Activated CD8-positive, alpha-beta memory T cell treated with anti-CD3 and anti-CD28 coated beads, Interleukin-2, amount 50 U/mL, for 24 hours (primary cell): ENCODE measurements around the gene DSP.

Experiments
- DNase-seq: peaks from one replicate; pipeline ENCODE4 v3.0.0-alpha.2; 2020; ENCODE audit errors: extremely low read depth

DSP gene

DNA sequence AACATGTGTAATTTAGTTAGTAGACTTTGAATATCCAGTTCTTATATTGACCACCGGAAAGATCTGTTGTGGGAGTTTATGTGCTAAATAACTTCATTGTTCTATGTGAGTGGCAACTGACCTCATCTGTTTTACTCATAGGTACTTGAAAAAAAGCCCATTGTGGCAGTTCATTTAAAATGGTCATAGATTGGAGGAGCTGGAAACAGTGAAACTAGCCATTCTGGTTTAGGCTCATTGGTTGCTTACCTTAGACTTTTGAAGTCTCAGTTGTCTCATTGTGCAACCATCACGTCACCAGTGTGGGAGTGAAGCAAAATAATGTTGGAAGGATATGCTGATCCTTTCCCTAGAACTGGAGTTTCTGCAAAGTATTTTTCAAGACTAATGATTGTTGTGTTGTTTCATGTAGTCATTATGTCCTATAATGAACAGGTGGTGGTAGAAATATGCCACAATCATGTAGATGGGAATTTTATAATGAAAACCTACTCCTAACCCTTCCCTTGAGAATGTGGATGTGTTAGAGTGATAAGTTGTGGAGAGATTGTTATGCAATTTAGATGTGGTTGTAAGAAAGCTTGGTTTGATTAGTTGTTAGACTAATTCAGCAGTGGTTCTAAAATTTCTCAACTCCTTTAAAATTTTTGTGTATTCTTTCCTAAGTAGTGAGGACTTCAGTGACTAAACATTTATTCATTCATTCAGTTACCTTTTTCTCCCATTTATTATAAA lies 18.3 kb downstream of the DSP start:
- no peak for DNase-seq

DNA sequence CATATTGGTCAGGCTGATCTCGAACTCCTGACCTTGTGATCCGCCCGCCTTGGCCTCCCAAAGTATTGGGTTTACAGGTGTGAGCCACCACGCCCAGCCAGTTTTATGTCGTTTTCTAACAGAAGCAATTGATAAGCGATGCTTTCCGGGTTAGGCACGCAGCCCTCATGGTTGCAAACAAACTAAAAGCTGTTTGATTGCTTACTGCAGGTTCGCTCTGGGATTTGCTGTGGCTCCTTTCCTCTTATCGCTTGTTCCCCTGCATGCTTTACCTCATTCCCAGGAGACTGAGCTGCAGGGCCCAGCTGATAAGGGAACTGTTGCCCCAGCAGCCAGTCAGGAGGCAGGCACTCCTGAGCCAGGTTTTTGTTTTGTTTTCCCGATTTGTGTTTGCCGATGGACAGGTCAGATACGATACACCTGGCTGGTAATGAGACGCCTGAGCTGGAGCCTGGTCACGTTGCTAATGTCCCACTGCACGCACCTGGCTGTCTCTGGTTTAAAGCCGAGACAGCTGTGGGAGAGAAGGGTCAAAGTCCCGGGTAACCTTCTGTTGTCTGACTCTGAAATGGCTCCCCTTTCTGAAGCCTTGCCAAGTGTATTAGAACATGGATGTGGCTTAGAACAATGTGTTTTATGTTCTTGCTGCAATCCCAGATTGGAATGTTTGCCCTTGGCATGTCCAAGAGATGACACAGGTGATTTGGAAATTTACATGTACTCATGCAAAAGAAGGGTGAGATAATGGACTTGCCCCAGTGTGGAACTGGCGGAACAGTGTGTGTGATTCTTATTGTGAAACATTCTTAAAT lies 19.9 kb downstream of the DSP start:
- DNase-seq: no peak

DNA sequence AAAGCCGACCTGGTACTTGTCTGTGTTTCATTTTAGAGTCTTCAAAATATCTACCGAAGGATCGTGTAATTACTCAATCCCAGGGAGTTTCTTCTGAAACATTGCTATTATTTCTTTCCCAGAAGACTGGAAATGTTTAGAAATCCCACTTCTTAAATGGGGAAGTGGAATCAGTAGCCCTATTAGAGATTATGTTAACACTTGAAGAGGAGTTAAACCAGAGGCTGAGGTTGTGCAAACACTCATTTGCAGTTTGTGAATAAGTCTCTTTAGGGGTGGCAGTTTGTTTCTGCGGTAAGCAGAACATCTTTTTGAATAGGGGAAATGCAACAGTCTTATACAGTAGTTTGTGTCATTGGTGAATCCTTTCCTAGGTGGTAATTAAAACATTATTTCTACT lies 21.3 kb downstream of the DSP start:
- DNase-seq: no peak

DNA sequence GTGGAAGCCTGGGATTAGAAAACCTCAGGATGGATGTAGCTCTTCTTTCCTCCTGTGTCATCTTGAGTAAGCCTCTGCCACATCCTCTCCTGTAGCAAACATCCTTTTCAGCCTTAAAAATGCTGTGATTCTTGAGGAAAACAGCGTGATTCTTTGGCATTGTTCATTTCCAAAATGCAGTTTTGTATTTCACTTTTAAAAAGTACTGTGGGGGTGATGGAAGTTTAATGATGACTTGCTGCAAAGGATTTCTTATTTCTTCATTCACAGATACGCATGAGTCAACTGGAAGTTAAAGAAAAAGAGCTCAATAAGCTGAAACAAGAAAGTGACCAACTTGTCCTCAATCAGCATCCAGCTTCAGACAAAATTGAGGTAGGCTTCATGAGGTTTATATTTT lies 24.6 kb downstream of the DSP start:
- no peak for DNase-seq

DNA sequence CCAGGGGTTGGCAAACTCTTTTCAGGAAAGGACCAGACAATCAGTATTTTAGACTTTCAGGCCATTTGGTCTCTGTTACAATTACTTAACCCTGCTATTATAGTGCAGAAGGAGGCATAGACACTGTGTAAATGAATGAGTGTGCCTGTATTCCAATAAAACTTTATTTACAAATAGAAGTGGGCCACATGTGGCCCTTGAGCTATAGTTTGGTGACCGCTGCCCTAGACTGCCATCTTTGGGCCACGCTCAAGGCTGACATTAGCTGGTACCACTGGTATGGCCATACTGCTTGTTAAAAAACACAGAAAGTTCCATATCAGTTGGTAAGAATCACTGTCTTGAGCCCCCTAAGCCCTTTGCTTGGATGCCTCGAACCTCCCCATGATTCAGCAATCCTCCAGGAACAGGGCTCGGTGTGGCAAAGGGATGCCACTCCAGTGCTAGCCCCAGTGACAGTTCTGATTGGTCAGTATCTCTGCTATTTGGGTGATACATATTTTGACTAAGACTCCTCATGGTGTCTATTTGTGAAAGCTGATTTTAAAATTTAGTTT lies 25.2 kb downstream of the DSP start:
- DNase-seq: no peak

DNA sequence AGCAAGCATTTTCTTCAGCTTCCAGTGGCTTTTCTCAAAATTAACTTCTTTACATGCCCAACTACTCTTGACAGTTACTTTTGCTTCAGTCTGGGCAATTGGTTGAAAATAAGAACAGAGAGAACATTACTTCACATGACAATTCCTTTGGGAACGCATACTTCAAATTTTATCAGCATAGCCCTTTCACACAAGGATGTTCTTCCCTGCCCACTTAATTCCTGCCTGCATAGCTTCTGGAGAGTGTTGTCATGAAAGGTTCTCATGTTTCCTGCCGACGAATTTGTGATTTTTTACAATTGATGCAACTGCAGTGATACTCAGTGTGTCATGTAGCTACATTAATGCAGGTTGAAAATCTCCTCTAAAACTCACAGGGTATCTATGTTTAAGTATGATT lies 26.6 kb downstream of the DSP start:
- DNase-seq: no peak

DNA sequence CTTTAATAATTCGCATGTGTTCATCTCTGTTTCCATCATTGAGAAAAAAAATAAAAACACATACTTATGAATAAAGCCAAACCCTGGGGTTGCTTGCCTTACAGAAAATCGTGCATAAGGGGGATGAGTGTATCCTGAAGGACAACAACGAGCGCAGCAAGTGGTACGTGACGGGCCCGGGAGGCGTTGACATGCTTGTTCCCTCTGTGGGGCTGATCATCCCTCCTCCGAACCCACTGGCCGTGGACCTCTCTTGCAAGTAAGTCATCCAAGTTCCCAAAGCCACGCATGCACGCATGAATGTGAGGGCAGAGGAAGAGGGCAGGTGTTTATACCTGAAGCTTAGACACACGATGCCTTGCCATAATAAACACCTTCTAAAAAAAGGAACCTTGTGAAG lies 27.6 kb downstream of the DSP start:
- DNase-seq: no peak

DNA sequence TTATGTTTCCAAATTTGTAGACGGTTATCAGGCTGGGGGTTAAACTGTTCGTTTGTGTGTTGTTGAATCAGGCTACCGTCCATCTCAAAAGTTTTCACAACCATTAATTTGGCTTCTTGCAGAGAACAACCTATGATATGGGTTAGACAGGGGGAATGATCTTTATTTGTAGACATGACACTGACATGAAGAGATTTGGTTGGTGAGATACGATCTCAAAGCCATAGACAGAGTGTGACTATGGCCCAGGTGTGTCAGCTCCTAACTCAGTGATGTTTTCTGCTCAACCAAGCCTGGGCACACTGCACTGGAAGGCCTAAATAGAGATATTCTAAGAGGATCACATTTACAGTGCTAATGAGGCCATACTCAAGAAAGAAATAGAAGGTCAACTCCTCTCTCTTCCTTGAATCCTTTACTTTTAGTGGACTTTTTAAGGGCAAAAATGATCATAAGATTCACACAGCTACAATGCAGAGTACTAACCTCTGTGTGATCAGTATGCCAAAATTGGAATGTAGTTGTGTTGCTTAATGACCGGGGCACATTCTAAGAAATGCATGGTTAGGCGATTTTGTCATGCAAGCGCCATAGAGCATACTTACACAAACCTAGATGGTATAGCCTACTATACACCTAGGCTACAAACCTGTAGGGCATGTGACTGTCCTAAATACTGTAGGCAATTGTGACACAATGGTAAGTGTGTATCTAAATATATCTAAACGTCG lies 30.9 kb downstream of the DSP start:
- no peak for DNase-seq

DNA sequence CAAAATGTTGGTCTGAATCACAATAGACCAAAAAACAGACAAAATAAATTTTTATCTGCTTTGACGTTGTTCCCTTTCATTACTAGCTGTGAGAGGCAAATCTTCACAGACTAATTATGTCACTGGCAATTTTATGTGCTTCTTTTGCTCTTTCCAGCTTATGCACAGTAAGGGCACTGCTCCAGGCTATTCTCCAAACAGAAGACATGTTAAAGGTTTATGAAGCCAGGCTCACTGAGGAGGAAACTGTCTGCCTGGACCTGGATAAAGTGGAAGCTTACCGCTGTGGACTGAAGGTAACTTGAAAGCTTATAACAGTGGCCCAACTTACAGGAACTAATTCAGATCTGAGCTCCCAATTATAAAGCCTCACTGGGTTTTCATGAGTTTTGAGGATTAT lies 33.0 kb downstream of the DSP start:
- no peak for DNase-seq

DNA sequence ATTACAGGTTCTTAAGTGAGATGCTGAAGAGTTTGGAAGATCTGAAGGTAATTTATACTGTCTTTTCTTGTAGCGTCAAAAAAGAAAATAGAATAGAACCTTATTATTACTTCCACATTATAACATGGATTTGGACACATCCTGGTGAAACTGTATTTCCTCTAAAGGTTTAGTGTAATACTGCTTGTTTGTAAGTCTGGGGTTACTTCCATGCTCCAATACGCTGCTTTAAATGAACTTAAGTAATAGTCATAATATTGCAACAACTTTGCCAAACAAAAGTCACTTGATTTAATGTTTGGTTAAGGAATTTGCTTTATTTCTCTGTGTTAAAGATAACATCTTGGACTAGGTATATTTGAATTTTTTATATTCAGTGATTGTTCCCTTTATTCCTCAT lies 37.0 kb downstream of the DSP start:
- DNase-seq: no peak

DNA sequence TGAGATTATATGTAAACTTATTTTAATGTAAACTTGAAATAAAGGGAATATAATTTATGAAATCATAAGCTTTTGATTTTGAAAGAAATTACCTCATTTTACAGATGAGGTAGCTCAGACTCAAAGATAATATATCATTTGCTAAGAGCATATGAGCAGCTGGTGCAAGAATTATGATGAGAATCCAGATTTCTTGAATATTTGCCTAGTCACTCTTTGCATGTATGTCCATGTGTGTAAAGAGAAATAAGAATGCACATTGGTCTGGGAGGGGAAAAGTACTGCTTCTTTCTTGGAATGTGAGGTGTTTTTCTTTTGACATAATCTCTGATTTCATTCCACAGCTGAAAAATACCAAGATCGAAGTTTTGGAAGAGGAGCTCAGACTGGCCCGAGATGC lies 37.5 kb downstream of the DSP start:
- DNase-seq: no peak

DNA sequence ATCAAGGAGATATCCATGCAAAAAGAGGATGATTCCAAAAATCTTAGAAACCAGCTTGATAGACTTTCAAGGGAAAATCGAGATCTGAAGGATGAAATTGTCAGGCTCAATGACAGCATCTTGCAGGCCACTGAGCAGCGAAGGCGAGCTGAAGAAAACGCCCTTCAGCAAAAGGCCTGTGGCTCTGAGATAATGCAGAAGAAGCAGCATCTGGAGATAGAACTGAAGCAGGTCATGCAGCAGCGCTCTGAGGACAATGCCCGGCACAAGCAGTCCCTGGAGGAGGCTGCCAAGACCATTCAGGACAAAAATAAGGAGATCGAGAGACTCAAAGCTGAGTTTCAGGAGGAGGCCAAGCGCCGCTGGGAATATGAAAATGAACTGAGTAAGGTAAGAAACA lies 38.4 kb downstream of the DSP start:
- DNase-seq: no peak

DNA sequence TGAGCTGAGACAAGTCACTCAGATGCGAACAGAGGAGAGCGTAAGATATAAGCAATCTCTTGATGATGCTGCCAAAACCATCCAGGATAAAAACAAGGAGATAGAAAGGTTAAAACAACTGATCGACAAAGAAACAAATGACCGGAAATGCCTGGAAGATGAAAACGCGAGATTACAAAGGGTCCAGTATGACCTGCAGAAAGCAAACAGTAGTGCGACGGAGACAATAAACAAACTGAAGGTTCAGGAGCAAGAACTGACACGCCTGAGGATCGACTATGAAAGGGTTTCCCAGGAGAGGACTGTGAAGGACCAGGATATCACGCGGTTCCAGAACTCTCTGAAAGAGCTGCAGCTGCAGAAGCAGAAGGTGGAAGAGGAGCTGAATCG lies 39.1 kb downstream of the DSP start:
- DNase-seq: no peak

DNA sequence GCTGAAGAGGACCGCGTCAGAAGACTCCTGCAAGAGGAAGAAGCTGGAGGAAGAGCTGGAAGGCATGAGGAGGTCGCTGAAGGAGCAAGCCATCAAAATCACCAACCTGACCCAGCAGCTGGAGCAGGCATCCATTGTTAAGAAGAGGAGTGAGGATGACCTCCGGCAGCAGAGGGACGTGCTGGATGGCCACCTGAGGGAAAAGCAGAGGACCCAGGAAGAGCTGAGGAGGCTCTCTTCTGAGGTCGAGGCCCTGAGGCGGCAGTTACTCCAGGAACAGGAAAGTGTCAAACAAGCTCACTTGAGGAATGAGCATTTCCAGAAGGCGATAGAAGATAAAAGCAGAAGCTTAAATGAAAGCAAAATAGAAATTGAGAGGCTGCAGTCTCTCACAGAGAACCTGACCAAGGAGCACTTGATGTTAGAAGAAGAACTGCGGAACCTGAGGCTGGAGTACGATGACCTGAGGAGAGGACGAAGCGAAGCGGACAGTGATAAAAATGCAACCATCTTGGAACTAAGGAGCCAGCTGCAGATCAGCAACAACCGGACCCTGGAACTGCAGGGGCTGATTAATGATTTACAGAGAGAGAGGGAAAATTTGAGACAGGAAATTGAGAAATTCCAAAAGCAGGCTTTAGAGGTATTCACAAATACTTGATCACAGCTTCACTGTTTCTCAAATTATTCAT lies 39.6 kb downstream of the DSP start:
- no peak for DNase-seq

DNA sequence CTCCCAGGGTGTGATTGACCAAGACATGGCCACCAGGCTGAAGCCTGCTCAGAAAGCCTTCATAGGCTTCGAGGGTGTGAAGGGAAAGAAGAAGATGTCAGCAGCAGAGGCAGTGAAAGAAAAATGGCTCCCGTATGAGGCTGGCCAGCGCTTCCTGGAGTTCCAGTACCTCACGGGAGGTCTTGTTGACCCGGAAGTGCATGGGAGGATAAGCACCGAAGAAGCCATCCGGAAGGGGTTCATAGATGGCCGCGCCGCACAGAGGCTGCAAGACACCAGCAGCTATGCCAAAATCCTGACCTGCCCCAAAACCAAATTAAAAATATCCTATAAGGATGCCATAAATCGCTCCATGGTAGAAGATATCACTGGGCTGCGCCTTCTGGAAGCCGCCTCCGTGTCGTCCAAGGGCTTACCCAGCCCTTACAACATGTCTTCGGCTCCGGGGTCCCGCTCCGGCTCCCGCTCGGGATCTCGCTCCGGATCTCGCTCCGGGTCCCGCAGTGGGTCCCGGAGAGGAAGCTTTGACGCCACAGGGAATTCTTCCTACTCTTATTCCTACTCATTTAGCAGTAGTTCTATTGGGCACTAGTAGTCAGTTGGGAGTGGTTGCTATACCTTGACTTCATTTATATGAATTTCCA lies 43.9 kb downstream of the DSP start:
- no peak for DNase-seq

DNA sequence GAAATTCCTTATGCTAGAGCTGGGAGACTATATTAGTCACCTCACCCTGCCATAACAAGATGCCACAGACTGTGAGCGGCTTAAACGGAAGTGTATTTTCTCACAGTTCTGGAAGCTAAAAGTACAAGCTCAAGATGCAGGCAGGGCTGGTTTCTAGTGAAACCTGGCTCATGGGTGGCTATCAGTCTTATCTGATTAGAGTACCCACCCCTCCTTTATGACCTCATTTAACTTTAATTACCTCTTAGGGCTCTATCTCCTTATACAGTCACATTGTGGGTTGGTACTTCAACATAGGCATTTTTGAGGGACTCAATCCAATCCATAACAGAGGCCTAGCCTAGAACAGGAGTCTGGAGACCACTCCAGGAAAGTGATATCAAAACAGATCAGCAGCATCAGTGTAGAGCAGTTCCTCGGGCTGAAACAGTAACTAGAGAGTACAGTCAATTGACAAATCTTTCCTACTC lies 46.2 kb downstream of the DSP start:
- no peak for DNase-seq

DNA sequence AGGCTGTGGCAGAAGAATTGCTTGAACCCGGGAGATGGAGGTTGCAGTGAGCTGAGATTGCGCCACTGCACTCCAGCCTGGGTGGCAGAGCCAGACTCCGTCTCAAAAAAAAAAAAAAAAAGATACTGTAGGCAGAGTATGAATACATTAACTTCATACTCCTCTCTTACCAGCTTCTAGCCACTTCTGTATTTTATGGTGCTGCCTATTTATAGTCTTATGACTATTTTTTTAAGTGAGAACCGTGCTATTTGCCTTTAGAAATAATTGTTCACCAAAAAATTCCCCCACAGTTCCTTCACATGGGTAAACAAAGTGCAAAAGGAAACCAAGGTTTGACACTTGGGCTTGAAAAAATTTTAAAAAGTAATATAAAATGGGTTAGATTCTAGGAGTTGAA lies 47.0 kb downstream of the DSP start:
- no peak for DNase-seq

DNA sequence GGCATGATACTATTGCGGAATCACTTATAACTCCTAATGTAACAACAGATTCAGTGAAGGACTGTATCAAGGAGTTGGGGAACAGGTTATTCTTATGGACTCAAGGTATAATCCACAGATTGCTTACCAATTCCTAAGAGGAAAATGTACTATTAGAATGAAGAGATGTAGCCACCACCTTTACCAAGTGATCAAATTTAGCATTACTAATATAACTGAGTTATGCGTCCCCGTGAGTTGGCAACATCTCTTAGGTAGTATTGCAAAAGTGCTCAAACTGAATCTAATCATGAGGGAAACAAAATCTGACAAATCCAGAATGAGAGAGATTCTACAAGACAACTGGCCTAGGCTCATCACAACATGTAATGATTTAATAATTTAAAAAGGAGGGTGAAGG lies 47.8 kb downstream of the DSP start:
- DNase-seq: no peak

DNA sequence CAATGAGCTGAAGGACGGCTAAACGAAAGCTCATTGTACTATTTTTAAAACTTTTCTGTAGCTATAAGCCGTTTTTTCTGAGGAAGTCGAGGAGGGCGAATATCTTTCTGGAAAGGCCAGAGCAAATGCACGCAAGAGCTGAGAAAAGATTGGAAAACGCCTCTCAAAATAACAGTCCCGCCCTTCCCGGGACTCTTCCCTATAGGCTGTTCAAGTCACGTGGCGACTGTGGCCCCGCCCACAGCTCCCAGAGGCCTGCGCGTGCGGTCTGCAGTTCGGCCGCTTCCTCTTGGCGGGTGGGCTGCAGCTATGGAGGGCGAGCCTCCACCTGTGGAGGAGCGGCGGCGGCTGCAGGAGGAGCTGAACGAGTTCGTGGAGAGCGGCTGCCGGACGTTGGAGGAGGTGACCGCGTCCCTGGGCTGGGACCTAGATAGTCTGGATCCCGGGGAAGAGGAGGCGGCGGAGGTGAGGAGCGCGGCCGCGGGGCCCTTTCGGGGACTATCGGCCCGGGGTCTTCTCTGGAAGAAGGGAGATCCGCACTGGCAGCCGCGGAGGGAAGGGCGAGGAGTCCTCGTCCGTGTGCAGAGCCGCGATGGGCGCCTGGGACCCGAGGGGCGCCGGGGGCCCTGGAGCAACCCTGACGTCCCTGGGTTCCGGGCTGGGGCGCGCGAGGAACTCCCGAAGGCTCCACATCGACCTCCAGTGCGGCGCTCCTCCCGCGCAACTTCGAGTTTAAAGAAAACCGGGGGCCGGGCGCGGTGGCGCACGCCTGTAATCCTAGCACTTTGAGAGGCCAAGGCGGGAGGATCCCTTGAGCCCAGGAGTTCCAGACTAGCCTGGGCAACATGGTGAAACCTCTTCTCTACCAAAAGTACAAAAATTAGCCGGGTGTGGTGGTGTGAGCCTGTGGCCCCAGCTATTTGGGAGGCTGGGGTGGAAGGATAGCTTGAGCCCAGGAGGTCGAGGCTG lies 48.8 kb downstream of the DSP start, which contains the start of gene SNRNP48:
TSS of gene SNRNP48 (plus strand) at position 250 of the 969 bp plus-strand sequence. CDS start at position 310, 60 bp downstream.
- DNase-seq: peak; percentile 80

DNA sequence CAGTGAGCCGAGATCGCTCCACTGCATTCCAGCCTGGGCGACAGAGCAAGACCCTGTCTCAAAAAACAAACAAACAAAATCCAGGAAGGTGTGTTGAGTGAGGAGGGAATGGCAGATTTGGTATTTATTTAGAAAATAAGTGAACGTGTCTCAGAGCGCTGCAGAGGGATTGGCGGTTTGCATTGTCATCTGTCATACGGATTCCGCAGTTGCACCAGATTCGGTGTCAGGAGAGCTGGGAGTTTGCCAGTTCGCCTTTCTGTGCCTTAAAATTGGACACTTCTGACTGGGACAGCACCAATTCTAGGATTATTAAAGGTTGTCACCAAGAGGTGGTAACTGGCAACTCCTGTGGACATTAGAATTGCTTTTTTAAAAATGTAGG lies 49.4 kb downstream of the DSP start:
- no peak for DNase-seq
